Limb (tissue), 2 donors: ENCODE results near the gene IFITM5.
"Not testable (repeated sequence)": the region's sequence is repeated elsewhere in the genome, so short reads cannot be mapped to it uniquely, and the experiment has no call there.

Source experiments
- DNase-seq, 2 donors: peaks; one replicate each; pipeline ENCODE4 v3.0.0-alpha.2; 2016; ENCODE audit errors: extremely low spot score in 2 of 2

The IFITM5 gene

GRCh38 chr11:268716-269145, 30.6 kb downstream of the IFITM5 start:
- DNase-seq = not testable (repeated sequence)

GRCh38 chr11:267491-267994, 31.8 kb downstream of the IFITM5 start:
- no peak for DNase-seq

- DNase-seq = no peak
Measured at GRCh38 chr11:266676-267439, 32.5 kb downstream of the IFITM5 start.

- DNase-seq = no peak
Measured at GRCh38 chr11:261624-262023, 37.7 kb downstream of the IFITM5 start.

- no peak for DNase-seq
Measured at GRCh38 chr11:259413-259812, 39.9 kb downstream of the IFITM5 start.

GRCh38 chr11:257766-258493, 41.4 kb downstream of the IFITM5 start:
- DNase-seq = no peak

- DNase-seq = no peak
Measured at GRCh38 chr11:256952-257737, 42.2 kb downstream of the IFITM5 start.

GRCh38 chr11:255816-256215, 43.5 kb downstream of the IFITM5 start:
- no peak for DNase-seq

- no peak for DNase-seq
Measured at GRCh38 chr11:255176-255575, 44.1 kb downstream of the IFITM5 start.

- no peak for DNase-seq
Measured at GRCh38 chr11:253886-254270, 45.4 kb downstream of the IFITM5 start.

GRCh38 chr11:253160-253885, 46.0 kb downstream of the IFITM5 start:
- no peak for DNase-seq

GRCh38 chr11:252666-253065, 46.7 kb downstream of the IFITM5 start:
- DNase-seq = no peak

- DNase-seq = no peak
Measured at GRCh38 chr11:251550-251949, 47.8 kb downstream of the IFITM5 start.

GRCh38 chr11:250740-251299, 48.5 kb downstream of the IFITM5 start:
- DNase-seq = peak in 1 of 2 donors; percentile 55

GRCh38 chr11:250274-250673, 49.1 kb downstream of the IFITM5 start:
- DNase-seq = no peak

GRCh38 chr11:249062-249461, 50.3 kb downstream of the IFITM5 start:
- DNase-seq = no peak
